ENCODE results near the gene HAS3.

GRCh38 chr16:69085032-69085695, 20.3 kb upstream of the HAS3 start:
- TF ChIP-seq CTCF (IDR thresholded peaks at IDR 0.05) (no peak), POLR2A (IDR thresholded peaks at IDR 0.05) (no peak)

Data from body of pancreas (tissue), 4 donors.